ENCODE measurements around the gene CEP295NL.
"Not testable (repeated sequence)": the region's sequence is repeated elsewhere in the genome, so short reads cannot be mapped to it uniquely, and the experiment has no call there.

The CEP295NL gene

DNA sequence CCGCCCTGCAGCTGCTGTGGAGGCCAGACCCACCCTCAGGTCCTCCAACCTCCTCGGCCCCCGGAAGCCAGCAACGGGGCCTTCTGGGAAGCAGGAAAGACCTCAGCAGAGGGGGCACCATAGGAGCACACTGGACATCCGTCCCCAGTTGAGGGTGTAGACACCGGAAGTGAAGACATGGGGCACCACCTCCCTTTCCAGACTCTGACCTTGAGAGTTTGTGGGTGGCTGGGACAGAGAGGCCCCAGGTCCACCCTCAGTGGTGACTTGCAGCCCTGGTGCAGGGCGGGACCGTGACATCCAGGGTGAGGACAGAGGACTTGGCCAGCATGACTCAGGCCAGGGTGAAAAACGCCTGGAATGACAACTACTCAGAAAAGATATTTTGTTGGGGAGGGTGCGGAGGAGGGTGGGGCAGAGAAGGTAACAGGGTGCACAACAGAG lies 19.9 kb downstream of the CEP295NL start:
- no peak for ATAC-seq (ENCODE audit: low read depth)
- peaks cover 9% of the 10 kb centered on the region for H3K27me3 Mint-ChIP-seq
- no peak for DNase-seq (ENCODE audit: low spot score in 2 of 2)
- H3K4me1 Mint-ChIP-seq = peaks cover 14% of the 10 kb centered on the region
- H3K27ac Mint-ChIP-seq = no peak overlapping the region
- H3K4me3 Mint-ChIP-seq = no peak overlapping the region
- H3K9me3 Mint-ChIP-seq = no peaks in the 10 kb centered on the region
- no peaks in the 10 kb centered on the region for H3K36me3 Mint-ChIP-seq

DNA sequence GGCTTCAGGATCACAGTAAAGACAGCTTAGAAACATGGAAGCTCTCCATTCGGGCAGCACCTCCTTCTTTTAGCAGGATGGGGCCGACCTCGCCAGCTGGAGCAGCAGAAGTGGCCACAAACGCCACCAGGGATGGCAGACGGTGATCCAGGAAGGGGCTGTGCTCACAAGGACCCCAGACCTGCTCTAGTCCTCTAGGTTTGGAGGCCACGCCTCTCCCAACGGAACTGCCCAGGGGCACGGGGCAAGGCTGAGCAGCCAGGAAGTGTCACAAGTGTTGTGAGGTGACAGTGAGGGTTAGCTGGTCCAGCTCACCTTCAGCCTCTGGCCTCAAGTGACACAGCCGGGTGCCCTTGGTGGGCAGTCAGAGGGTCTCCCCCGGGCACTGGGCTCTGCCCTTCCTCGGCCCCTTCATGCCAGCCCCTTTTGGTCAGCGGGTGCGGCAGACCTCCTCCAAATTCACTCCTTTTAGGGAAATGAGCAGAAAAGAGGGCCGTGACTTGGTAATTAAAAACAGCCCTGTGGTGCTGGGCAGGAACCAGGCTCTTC lies 20.4 kb downstream of the CEP295NL start:
- Mint-ChIP-seq H3K36me3 (no peaks in the 10 kb centered on the region), H3K27me3 (peaks cover 10% of the 10 kb centered on the region), H3K27ac (no peak overlapping the region), H3K4me3 (no peak overlapping the region), H3K4me1 (peaks cover 14% of the 10 kb centered on the region), H3K9me3 (no peaks in the 10 kb centered on the region)
- DNase-seq (ENCODE audit: low spot score in 2 of 2) (no peak), ATAC-seq (ENCODE audit: low read depth) (no peak)

DNA sequence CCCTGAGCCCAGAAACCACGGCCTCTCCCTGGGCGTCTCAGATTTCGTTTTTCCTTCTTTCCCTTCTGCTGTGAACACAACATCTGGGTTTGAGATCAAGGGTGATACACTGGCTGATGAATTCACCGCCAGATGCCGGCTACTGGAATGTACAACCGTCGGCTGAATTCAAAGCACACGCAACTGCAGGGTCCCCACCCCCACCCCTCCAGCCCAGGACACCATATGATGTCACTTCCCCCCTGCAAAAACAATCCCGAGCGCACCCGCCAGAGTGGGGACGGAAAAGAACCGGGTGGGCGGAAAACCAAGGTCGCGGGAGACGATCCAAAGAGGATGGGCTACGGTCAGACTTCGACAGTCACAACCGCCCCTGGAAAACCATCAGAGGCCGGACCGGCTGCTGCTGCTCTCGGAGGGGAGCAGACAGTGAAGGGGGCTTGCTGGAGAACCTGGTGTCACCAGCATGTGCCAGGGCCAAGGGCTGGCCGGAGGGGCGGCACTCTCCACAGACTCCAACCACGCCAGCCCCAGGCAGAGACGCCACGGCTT lies 23.3 kb downstream of the CEP295NL start:
- H3K27me3 Mint-ChIP-seq = peaks cover 15% of the 10 kb centered on the region
- DNase-seq (ENCODE audit: low spot score in 2 of 2) (no peak), ATAC-seq (ENCODE audit: low read depth) (peak; percentile 45)
- peaks cover 2% of the 10 kb centered on the region for H3K36me3 Mint-ChIP-seq
- H3K27ac Mint-ChIP-seq = peak overlapping the region; percentile 0
- no peaks in the 10 kb centered on the region for H3K9me3 Mint-ChIP-seq
- H3K4me3 Mint-ChIP-seq = peak overlapping the region; percentile 60
- peaks cover 25% of the 10 kb centered on the region for H3K4me1 Mint-ChIP-seq

DNA sequence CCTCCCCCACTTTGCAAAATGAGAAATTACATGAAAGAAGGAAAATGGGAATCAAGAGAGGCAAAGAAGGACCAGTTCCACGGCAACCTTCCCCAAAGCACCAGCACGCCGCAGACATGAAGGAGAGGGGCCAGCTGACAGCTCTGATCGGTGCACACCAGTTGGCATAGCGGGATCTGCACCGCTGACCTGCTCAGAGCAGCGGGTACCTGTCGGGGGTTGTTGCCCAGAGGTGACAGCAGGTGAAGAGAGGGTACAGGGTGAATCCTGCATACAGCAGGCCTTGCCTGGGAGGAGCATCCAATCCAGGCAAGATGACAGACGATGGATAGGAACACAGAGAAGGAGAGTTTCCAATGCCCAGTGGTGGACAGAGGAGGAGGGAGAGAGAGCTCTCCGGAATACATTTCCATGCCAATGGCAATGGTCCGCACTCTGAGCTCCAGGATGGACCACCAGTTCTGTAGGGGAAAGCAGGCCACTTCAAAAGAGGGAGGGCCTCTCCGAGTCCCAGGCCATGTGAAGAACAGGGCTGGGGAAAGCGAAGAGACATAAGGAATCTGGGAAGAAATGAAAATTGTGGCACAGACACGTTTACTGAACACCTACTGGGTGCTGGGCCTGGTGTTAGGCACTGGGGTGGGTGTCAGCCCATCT lies 24.0 kb downstream of the CEP295NL start:
- Mint-ChIP-seq H3K9me3 (no peaks in the 10 kb centered on the region), H3K27me3 (peaks cover 15% of the 10 kb centered on the region), H3K4me3 (peak overlapping the region; percentile 34), H3K27ac (no peak overlapping the region), H3K36me3 (peaks cover 2% of the 10 kb centered on the region), H3K4me1 (peaks cover 25% of the 10 kb centered on the region)
- ATAC-seq (ENCODE audit: low read depth) (no peak), DNase-seq (ENCODE audit: low spot score in 2 of 2) (no peak)

GRCh38 chr17:78878261-78878660 lies 24.7 kb downstream of the CEP295NL start:
- no peak overlapping the region for H3K27ac Mint-ChIP-seq
- no peak overlapping the region for H3K4me3 Mint-ChIP-seq
- peaks cover 2% of the 10 kb centered on the region for H3K36me3 Mint-ChIP-seq

GRCh38 chr17:78876954-78877517 lies 26.0 kb downstream of the CEP295NL start:
- not testable (repeated sequence) for ATAC-seq (ENCODE audit: low read depth); H3K36me3 Mint-ChIP-seq; H3K9me3 Mint-ChIP-seq; H3K4me3 Mint-ChIP-seq; H3K27ac Mint-ChIP-seq; DNase-seq (ENCODE audit: low spot score in 2 of 2)
- Mint-ChIP-seq H3K4me1 (peaks cover 21% of the 10 kb centered on the region), H3K27me3 (peaks cover 13% of the 10 kb centered on the region)

More at GRCh38 chr17:78878261-78878660, 24.7 kb downstream of the CEP295NL start:
- Mint-ChIP-seq H3K9me3 (no peaks in the 10 kb centered on the region), H3K27me3 (peaks cover 15% of the 10 kb centered on the region), H3K4me1 (peaks cover 25% of the 10 kb centered on the region)
- DNase-seq (ENCODE audit: low spot score in 2 of 2) (no peak), ATAC-seq (ENCODE audit: low read depth) (no peak)

DNA sequence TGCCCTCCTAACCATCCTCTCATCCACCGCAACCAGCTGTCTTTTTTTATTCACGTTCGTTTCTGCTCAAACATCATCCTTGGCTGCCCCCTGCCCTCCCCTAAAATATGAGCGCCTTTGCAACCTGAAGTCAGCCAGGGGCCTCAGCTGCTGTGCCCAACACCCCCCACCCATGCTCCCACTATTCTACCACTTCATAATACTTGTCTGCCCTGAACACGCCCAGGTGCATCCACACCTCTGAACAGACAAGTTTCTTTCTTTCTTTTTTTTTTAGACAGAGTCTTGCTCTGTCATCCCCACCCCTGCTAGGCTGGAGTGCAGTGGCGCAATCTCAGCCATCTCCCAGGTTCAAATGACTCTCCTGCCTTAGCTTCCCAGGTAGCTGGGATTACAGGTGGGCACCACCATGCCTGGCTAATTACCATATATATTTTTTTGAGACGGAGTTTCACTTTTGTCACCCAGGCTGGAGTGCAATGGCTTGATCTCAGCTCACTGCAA lies 26.9 kb downstream of the CEP295NL start:
- Mint-ChIP-seq H3K27me3 (peaks cover 13% of the 10 kb centered on the region), H3K4me1 (peaks cover 21% of the 10 kb centered on the region), H3K9me3 (no peaks in the 10 kb centered on the region), H3K27ac (no peak overlapping the region), H3K4me3 (no peak overlapping the region), H3K36me3 (peaks cover 2% of the 10 kb centered on the region)
- ATAC-seq (ENCODE audit: low read depth) (no peak), DNase-seq (ENCODE audit: low spot score in 2 of 2) (no peak)

DNA sequence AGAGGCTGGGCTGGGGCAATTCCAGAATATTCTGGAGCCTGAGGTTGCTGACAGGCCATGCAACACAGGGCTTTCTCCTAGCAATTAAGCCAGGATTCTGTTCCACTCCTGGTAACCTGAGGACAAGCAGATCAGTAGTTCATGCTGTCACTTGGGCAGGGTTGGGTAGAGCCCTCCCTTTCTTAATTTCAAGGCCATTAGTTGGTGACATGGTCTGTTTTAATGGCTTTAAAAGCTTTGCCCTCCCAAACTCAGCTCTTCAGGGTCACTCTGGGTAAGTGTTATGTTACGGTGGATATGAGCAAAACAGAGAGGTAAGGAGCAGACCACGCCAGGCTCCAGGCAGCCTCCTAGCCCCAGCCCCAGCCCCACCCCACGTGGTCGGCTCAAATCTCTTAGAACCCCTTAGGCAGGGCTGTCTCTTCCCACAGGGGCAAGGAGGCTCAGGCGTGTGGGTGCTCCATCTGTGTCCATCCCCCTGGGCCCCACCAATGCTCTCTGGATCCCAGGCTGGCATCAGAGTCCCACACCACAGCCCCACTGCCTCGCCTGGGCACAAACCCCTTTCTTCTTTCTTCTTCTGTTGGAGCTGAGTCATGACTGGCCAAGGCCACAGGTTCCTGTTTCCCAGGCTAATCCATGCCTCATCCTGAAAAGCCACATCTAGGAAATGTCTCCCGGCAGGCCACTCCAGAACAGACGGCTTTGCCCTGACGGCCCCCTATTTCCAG lies 27.5 kb downstream of the CEP295NL start:
- peaks cover 5% of the 10 kb centered on the region for H3K36me3 Mint-ChIP-seq
- ATAC-seq (ENCODE audit: low read depth) = no peak
- no peaks in the 10 kb centered on the region for H3K9me3 Mint-ChIP-seq
- H3K27ac Mint-ChIP-seq = no peak overlapping the region
- no peak for DNase-seq (ENCODE audit: low spot score in 2 of 2)
- peaks cover 13% of the 10 kb centered on the region for H3K27me3 Mint-ChIP-seq
- H3K4me3 Mint-ChIP-seq = no peak overlapping the region
- peaks cover 21% of the 10 kb centered on the region for H3K4me1 Mint-ChIP-seq

- no peaks in the 10 kb centered on the region for H3K9me3 Mint-ChIP-seq
- DNase-seq (ENCODE audit: low spot score in 2 of 2) (no peak), ATAC-seq (ENCODE audit: low read depth) (no peak)
- no peak overlapping the region for H3K4me3 Mint-ChIP-seq
- peaks cover 9% of the 10 kb centered on the region for H3K36me3 Mint-ChIP-seq
- peaks cover 13% of the 10 kb centered on the region for H3K4me1 Mint-ChIP-seq
- H3K27ac Mint-ChIP-seq = no peak overlapping the region
- H3K27me3 Mint-ChIP-seq = peaks cover 10% of the 10 kb centered on the region
These were observed 29.3 kb downstream of the CEP295NL start for GRCh38 chr17:78873519-78874340.

DNA sequence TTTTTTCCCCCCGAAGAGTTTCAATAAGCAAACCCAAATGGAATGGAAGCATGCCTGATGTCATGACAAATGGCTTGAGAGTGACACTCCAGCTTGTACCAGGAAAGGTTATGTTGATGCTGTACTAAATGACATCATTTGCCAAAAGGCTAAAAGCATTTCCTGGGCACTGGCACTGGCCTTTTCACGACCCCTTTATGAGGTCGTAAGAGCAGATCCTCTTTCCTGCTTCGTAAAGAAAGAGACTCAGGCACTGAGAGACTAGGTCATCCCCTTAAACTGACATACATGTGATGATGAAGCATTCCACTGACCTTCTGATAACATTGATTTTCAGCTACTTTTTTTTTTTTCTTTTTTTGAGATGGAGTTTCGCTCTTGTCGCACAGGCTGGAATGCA lies 30.5 kb downstream of the CEP295NL start:
- no peaks in the 10 kb centered on the region for H3K9me3 Mint-ChIP-seq
- peaks cover 9% of the 10 kb centered on the region for H3K27me3 Mint-ChIP-seq
- H3K4me1 Mint-ChIP-seq = peaks cover 11% of the 10 kb centered on the region
- H3K4me3 Mint-ChIP-seq = no peak overlapping the region
- peaks cover 13% of the 10 kb centered on the region for H3K36me3 Mint-ChIP-seq
- no peak for ATAC-seq (ENCODE audit: low read depth)
- no peak for DNase-seq (ENCODE audit: low spot score in 2 of 2)
- no peak overlapping the region for H3K27ac Mint-ChIP-seq

DNA sequence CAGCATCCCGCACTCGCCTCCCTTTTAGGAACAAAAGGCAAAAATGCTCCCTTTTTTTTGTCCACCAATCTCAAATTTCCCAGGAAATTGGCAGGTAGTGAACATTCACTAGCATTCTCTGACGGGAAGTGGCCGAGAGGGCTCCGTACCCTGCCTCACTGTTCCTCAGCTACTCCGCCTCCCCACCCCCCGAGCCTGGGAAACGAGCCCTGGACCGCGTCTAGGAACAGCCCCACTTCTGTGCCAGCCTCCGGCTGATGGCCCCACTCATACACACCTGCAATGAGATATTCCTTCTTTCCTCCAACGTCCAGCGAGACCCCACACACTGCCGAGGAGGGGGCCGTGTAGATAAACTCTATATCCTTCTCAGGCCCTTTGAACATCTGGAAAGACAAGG lies 32.4 kb downstream of the CEP295NL start:
- no peak overlapping the region for H3K27ac Mint-ChIP-seq
- peaks cover 4% of the 10 kb centered on the region for H3K4me1 Mint-ChIP-seq
- peaks cover 6% of the 10 kb centered on the region for H3K27me3 Mint-ChIP-seq
- DNase-seq (ENCODE audit: low spot score in 2 of 2) = no peak
- no peaks in the 10 kb centered on the region for H3K9me3 Mint-ChIP-seq
- no peak for ATAC-seq (ENCODE audit: low read depth)
- H3K4me3 Mint-ChIP-seq = no peak overlapping the region
- peaks cover 10% of the 10 kb centered on the region for H3K36me3 Mint-ChIP-seq

DNA sequence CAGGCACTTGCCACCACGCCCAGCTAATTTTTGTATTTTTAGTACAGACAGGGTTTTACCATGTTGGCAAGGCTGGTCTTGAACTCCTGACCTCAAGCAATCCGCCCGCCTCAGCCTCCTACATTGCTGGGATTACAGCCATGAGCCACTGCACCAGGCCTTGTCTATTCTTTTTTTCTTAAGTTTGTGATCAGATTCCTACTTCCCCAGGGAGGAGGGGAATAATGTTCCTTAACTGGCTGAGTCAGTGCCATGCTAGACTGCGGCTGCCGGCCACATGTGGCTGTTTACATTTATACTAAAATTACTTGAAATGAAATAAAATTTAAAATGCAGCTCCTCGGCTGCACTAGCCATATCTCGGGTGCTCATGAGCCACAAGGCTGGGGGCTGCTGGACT lies 34.6 kb downstream of the CEP295NL start:
- Mint-ChIP-seq H3K4me1 (peaks cover 3% of the 10 kb centered on the region), H3K9me3 (no peaks in the 10 kb centered on the region), H3K27me3 (peaks cover 13% of the 10 kb centered on the region), H3K27ac (no peak overlapping the region), H3K4me3 (no peak overlapping the region), H3K36me3 (peaks cover 10% of the 10 kb centered on the region)
- DNase-seq (ENCODE audit: low spot score in 2 of 2) (no peak), ATAC-seq (ENCODE audit: low read depth) (no peak)

- Mint-ChIP-seq H3K27me3 (peaks cover 13% of the 10 kb centered on the region), H3K36me3 (peaks cover 10% of the 10 kb centered on the region)
- not testable (repeated sequence) for DNase-seq (ENCODE audit: low spot score in 2 of 2); H3K4me1 Mint-ChIP-seq; H3K4me3 Mint-ChIP-seq; H3K9me3 Mint-ChIP-seq; H3K27ac Mint-ChIP-seq; ATAC-seq (ENCODE audit: low read depth)
These were observed 36.0 kb downstream of the CEP295NL start for GRCh38 chr17:78867046-78867445.

Data from memory B cell (primary cell).